HG03175 (cell line): ENCODE measurements around the gene S100A11.
A peak's percentile ranks its signal among the peaks of the same experiment; 100 is the strongest.
"Not testable (repeated sequence)": the region's sequence is repeated elsewhere in the genome, so short reads cannot be mapped to it uniquely, and the experiment has no call there.

Experiments
- ATAC-seq: cut with Tn5 transposase; IDR thresholded peaks from one replicate; pipeline ENCODE4 v1.9.1; 2021; ENCODE audit warnings: mild to moderate bottlenecking, moderate library complexity; ENCODE audit not compliant: unreplicated experiment

Gene S100A11

GRCh38 chr1:152036267-152037216, at the start of gene S100A11:
Gene S100A11, minus strand, starts transcription at chr1:152037004. Its CDS starts 89 bp downstream, at chr1:152036915.
- ATAC-seq, result peak; percentile 49

- no peak for ATAC-seq
These were observed 48.0 kb upstream of the S100A11 start for GRCh38 chr1:152084853-152085252.

- ATAC-seq, result not testable (repeated sequence)
These were observed 44.2 kb upstream of the S100A11 start for GRCh38 chr1:152081026-152081425.

GRCh38 chr1:152080494-152080893, 43.7 kb upstream of the S100A11 start:
- ATAC-seq, result not testable (repeated sequence)

- ATAC-seq, result no peak
These were observed 42.1 kb upstream of the S100A11 start for GRCh38 chr1:152078831-152079441.

- no peak for ATAC-seq
These were observed 35.5 kb upstream of the S100A11 start for GRCh38 chr1:152072311-152072710.

GRCh38 chr1:152071123-152071522, 34.3 kb upstream of the S100A11 start:
- ATAC-seq, result no peak

GRCh38 chr1:152067929-152068328, 31.1 kb upstream of the S100A11 start:
- no peak for ATAC-seq

- no peak for ATAC-seq
These were observed 30.3 kb upstream of the S100A11 start for GRCh38 chr1:152067150-152067549.

GRCh38 chr1:152061952-152062351, 25.1 kb upstream of the S100A11 start:
- no peak for ATAC-seq

GRCh38 chr1:152053375-152053774, 16.6 kb upstream of the S100A11 start:
- no peak for ATAC-seq

- ATAC-seq, result no peak
These were observed 15.8 kb upstream of the S100A11 start for GRCh38 chr1:152052606-152053005.

GRCh38 chr1:152050886-152051675, 14.3 kb upstream of the S100A11 start:
- ATAC-seq, result no peak

GRCh38 chr1:152049291-152050083, 12.7 kb upstream of the S100A11 start:
- ATAC-seq, result no peak

GRCh38 chr1:152048416-152049009, 11.7 kb upstream of the S100A11 start:
- ATAC-seq, result peak; percentile 4

GRCh38 chr1:152047730-152048415, 11.1 kb upstream of the S100A11 start:
- peak; percentile 94 for ATAC-seq

GRCh38 chr1:152047413-152047729, 10.6 kb upstream of the S100A11 start:
- no peak for ATAC-seq

GRCh38 chr1:152044386-152044785, 7.6 kb upstream of the S100A11 start:
- no peak for ATAC-seq

GRCh38 chr1:152043870-152044269, 7.1 kb upstream of the S100A11 start:
- ATAC-seq, result no peak

GRCh38 chr1:152042030-152042429, 5.2 kb upstream of the S100A11 start:
- no peak for ATAC-seq
